Naive B cell (primary cell): ENCODE results near the gene SOX2. TPM values are rescaled to one million over a fixed set of nuclear protein-coding genes. Genes with fewer than 3 reads are reported as not detected.
A peak's percentile ranks its signal among the peaks of the same experiment; 100 is the strongest.
"Not testable (repeated sequence)": the region's sequence is repeated elsewhere in the genome, so short reads cannot be mapped to it uniquely, and the experiment has no call there.

Experiments
- ATAC-seq, 2 donors: fragments of 150-1000 bp; cut with Tn5 transposase; 2 replicates each; pipeline ENCODE4 v1.10.0; 2021; ENCODE audit warnings: low read depth in 2 of 2, mild to moderate bottlenecking in 2 of 2, moderate library complexity in 2 of 2
- DNase-seq: peaks from one replicate; pipeline ENCODE4 v3.0.0; 2022
- H3K27ac Mint-ChIP-seq, 6 donors: one replicate each; pipeline ENCODE4 v1.8.0; 2020 to 2022; ENCODE audit warnings: mild to moderate bottlenecking in 6 of 6, mixed read lengths in 6 of 6, moderate library complexity in 5 of 6, inconsistent platforms in 2 of 6
- H3K27me3 Mint-ChIP-seq, 3 donors: one replicate each; pipeline ENCODE4 v1.8.0; 2021 to 2022; ENCODE audit warnings: mixed read lengths in 3 of 3, mild to moderate bottlenecking in 1 of 3
- H3K36me3 Mint-ChIP-seq, 2 donors: one replicate each; pipeline ENCODE4 v1.8.0; 2020 to 2022; ENCODE audit warnings: mixed read lengths in 2 of 2, inconsistent platforms in 1 of 2, mild to moderate bottlenecking in 1 of 2
- H3K4me1 Mint-ChIP-seq, 3 donors: one replicate each; pipeline ENCODE4 v1.8.0; 2020 to 2022; ENCODE audit warnings: mixed read lengths in 3 of 3, inconsistent platforms in 1 of 3, mild to moderate bottlenecking in 1 of 3, moderate library complexity in 1 of 3
- H3K4me3 Mint-ChIP-seq, 8 donors: one replicate each; pipeline ENCODE4 v1.8.0; 2020 to 2022; ENCODE audit warnings: mild to moderate bottlenecking in 8 of 8, mixed read lengths in 8 of 8, moderate library complexity in 8 of 8, inconsistent platforms in 2 of 8
- H3K9me3 Mint-ChIP-seq, 7 donors: one replicate each; pipeline ENCODE4 v1.8.0; 2020 to 2022; ENCODE audit warnings: mixed read lengths in 7 of 7, mild to moderate bottlenecking in 5 of 7, inconsistent platforms in 2 of 7, moderate library complexity in 1 of 7
- polyA plus RNA-seq, 6 donors: library from polyadenylated mRNA; unstranded; fragments of 300-500 nt; fragmentation: Illumina TruSeq; gene quantifications; one replicate each; pipeline ENCODE4 v1.2.3, GENCODE V29; 2021; ENCODE audit warnings: low read depth in 6 of 6

SOX2 gene
- polyA plus RNA-seq, 6 donors from 2014 or later: not detected

GRCh38 chr3:181761906-181762305, 50.2 kb downstream of the SOX2 start:
- no peak overlapping the region for H3K4me3 Mint-ChIP-seq
- DNase-seq (no peak), ATAC-seq (no peak)
- H3K27me3 Mint-ChIP-seq: peaks cover 0 to under 1% (median 0%) of the 10 kb centered on the region in 3 donors
- H3K4me1 Mint-ChIP-seq: no peaks in the 10 kb centered on the region
- H3K36me3 Mint-ChIP-seq: no peaks in the 10 kb centered on the region
- peaks cover 0 to 3% (median 0%) of the 10 kb centered on the region in 7 donors for H3K9me3 Mint-ChIP-seq
- H3K27ac Mint-ChIP-seq: no peak overlapping the region

GRCh38 chr3:181764033-181764432, 52.3 kb downstream of the SOX2 start:
- not testable (repeated sequence) for DNase-seq, H3K9me3 Mint-ChIP-seq, H3K27me3 Mint-ChIP-seq, H3K36me3 Mint-ChIP-seq, H3K4me3 Mint-ChIP-seq, ATAC-seq, H3K4me1 Mint-ChIP-seq
- peak overlapping the region in 1 of 6 donors; percentile 13 for H3K27ac Mint-ChIP-seq
